Stimulated activated CD8-positive, alpha-beta memory T cell treated with anti-CD3 and anti-CD28 coated beads, Interleukin-15, amount 100 ng/mL, for 24 hours (primary cell): ENCODE measurements around the gene METTL4.
"Not testable (repeated sequence)": the region's sequence is repeated elsewhere in the genome, so short reads cannot be mapped to it uniquely, and the experiment has no call there.

Experiments used
- DNase-seq: peaks from one replicate; pipeline ENCODE4 v3.0.0-alpha.2; 2020; ENCODE audit warnings: low read depth

Gene METTL4

GRCh38 chr18:2564373-2564772 lies 6.9 kb downstream of the METTL4 start:
- no peak for DNase-seq

GRCh38 chr18:2559249-2559648 lies 12.1 kb downstream of the METTL4 start:
- no peak for DNase-seq

GRCh38 chr18:2557536-2557935 lies 13.8 kb downstream of the METTL4 start:
- DNase-seq: no peak

GRCh38 chr18:2555895-2556294 lies 15.4 kb downstream of the METTL4 start:
- DNase-seq: no peak

- DNase-seq: no peak
These were observed 16.6 kb downstream of the METTL4 start for GRCh38 chr18:2554696-2555095.

- no peak for DNase-seq
These were observed 19.9 kb downstream of the METTL4 start for GRCh38 chr18:2551425-2551824.

GRCh38 chr18:2549462-2549861 lies 21.8 kb downstream of the METTL4 start:
- DNase-seq: no peak

- DNase-seq: no peak
These were observed 23.7 kb downstream of the METTL4 start for GRCh38 chr18:2547477-2548087.

- no peak for DNase-seq
These were observed 26.1 kb downstream of the METTL4 start for GRCh38 chr18:2545155-2545554.

GRCh38 chr18:2541925-2542563 lies 29.3 kb downstream of the METTL4 start:
- not testable (repeated sequence) for DNase-seq

GRCh38 chr18:2540575-2540974 lies 30.7 kb downstream of the METTL4 start:
- no peak for DNase-seq

- no peak for DNase-seq
These were observed 32.5 kb downstream of the METTL4 start for GRCh38 chr18:2538844-2539243.

GRCh38 chr18:2538236-2538635 lies 33.1 kb downstream of the METTL4 start:
- no peak for DNase-seq

- DNase-seq: no peak
These were observed 34.0 kb downstream of the METTL4 start for GRCh38 chr18:2537296-2537695.

- DNase-seq: no peak
These were observed 34.8 kb downstream of the METTL4 start for GRCh38 chr18:2536493-2536892.

- DNase-seq: no peak
These were observed 35.2 kb downstream of the METTL4 start for GRCh38 chr18:2536063-2536462.

- DNase-seq: no peak
These were observed 35.8 kb downstream of the METTL4 start for GRCh38 chr18:2535419-2535910.

GRCh38 chr18:2534906-2535305 lies 36.4 kb downstream of the METTL4 start:
- DNase-seq: no peak

- DNase-seq: no peak
These were observed 38.5 kb downstream of the METTL4 start for GRCh38 chr18:2532797-2533196.

GRCh38 chr18:2531751-2532150 lies 39.6 kb downstream of the METTL4 start:
- no peak for DNase-seq

- DNase-seq: no peak
These were observed 42.2 kb downstream of the METTL4 start for GRCh38 chr18:2529154-2529553.

GRCh38 chr18:2526329-2526728 lies 45.0 kb downstream of the METTL4 start:
- DNase-seq: no peak

- DNase-seq: not testable (repeated sequence)
These were observed 46.5 kb downstream of the METTL4 start for GRCh38 chr18:2524794-2525198.

- no peak for DNase-seq
These were observed 49.2 kb downstream of the METTL4 start for GRCh38 chr18:2522112-2522511.
